Lower leg skin (tissue), 3 donors: ENCODE measurements around the gene CFAP107.

Experiments
- CTCF ChIP-seq, 3 donors: fragments of 450-650 bp; IDR thresholded peaks; one replicate each; pipeline ENCODE4 v1.5.1; 2016; ENCODE audit warnings: antibody characterized with exemption in 3 of 3, mild to moderate bottlenecking in 3 of 3, moderate library complexity in 2 of 3
- POLR2A ChIP-seq, 2 donors: fragments of 450-650 bp; IDR thresholded peaks; one replicate each; pipeline ENCODE4 v1.6.1; 2016 to 2017; ENCODE audit warnings: antibody characterized with exemption in 2 of 2, mild to moderate bottlenecking in 1 of 2, moderate library complexity in 1 of 2

GRCh38 chr1:12730156-12730555, 15.8 kb upstream of the CFAP107 start:
- TF ChIP-seq CTCF (IDR thresholded peaks at IDR 0.05) (no peak), POLR2A (IDR thresholded peaks at IDR 0.05) (no peak)
